Measurements from ENCODE around the gene MTRF1L.

DNA sequence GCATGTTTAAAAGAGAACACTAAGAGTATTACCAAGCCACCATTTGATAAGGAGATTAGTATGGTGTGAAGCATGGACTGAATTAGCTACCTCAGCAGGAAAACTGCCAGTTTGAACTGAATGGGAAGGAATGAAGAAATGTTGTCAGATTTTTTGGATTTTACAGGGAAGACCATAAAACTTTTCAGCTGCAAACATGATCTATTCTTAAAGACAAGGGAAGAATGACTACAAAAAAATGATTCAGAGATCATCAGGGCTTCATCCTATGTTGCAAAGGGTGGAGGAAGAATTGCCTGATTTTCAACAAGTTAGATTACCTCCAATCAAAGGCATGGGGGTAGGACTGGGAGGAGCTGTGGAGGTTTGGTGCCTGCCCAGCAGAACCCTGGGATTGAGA, 49.3 kb upstream of the MTRF1L start:
- TF ChIP-seq, protein P1, sequence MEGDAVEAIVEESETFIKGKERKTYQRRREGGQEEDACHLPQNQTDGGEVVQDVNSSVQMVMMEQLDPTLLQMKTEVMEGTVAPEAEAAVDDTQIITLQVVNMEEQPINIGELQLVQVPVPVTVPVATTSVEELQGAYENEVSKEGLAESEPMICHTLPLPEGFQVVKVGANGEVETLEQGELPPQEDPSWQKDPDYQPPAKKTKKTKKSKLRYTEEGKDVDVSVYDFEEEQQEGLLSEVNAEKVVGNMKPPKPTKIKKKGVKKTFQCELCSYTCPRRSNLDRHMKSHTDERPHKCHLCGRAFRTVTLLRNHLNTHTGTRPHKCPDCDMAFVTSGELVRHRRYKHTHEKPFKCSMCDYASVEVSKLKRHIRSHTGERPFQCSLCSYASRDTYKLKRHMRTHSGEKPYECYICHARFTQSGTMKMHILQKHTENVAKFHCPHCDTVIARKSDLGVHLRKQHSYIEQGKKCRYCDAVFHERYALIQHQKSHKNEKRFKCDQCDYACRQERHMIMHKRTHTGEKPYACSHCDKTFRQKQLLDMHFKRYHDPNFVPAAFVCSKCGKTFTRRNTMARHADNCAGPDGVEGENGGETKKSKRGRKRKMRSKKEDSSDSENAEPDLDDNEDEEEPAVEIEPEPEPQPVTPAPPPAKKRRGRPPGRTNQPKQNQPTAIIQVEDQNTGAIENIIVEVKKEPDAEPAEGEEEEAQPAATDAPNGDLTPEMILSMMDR (IDR thresholded peaks at IDR 0.05 in 8 of 11, conservative IDR thresholded peaks at IDR 0.05 in 3 of 11), result no peak
- no peak for TF ChIP-seq POLR2A (IDR thresholded peaks at IDR 0.05)
- TF ChIP-seq POLR2AphosphoS5 (IDR thresholded peaks at IDR 0.05), result no peak

All from spleen (tissue), 7 donors.